KOPT-K1 (cell line): ENCODE results near the gene ZNF286A.
"Not testable (repeated sequence)": the region's sequence is repeated elsewhere in the genome, so short reads cannot be mapped to it uniquely, and the experiment has no call there.

ENCODE experiments used
- H3K27ac ChIP-seq: fragments of 200-600 bp; sonication (generic); 2 replicates; pipeline ENCODE4 v1.5.1; 2016; ENCODE audit warnings: antibody characterized with exemption, mild to moderate bottlenecking, low read depth, low read length; ENCODE audit not compliant: poor library complexity, severe bottlenecking
- H3K36me3 ChIP-seq: fragments of 200-600 bp; sonication (generic); 2 replicates; pipeline ENCODE4 v1.5.1; 2017; ENCODE audit warnings: antibody characterized with exemption, mild to moderate bottlenecking, low read length, moderate library complexity; ENCODE audit not compliant: insufficient read depth
- H3K9me3 ChIP-seq: fragments of 200-600 bp; sonication (generic); 2 replicates; pipeline ENCODE4 v1.5.1; 2017; ENCODE audit warnings: antibody characterized with exemption, low read length, mild to moderate bottlenecking; ENCODE audit not compliant: insufficient read depth, poor library complexity, severe bottlenecking

The ZNF286A gene

GRCh38 chr17:15669526-15669925 is 30.0 kb upstream of the ZNF286A start:
- not testable (repeated sequence) for H3K27ac ChIP-seq, H3K9me3 ChIP-seq, H3K36me3 ChIP-seq

DNA sequence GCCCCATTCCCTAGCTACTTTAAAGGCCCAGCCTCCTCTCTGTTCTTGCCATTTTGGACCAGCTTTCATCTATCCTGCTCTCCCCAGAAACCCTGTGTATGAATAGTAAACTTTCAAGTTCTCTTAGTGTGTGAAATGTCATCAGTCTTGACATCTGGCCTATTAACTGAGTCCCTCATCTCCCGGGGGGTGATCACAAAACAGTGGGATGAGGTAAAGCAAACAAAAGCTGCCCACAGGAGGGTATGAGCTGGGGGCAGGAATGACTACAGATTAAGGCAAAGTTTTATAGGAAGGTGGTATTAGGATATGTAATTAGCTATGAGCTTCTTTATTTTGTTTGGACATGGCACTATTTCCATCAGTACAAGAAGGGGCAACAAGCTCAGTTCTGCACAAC is 24.9 kb upstream of the ZNF286A start:
- not testable (repeated sequence) for H3K36me3 ChIP-seq, H3K27ac ChIP-seq, H3K9me3 ChIP-seq

DNA sequence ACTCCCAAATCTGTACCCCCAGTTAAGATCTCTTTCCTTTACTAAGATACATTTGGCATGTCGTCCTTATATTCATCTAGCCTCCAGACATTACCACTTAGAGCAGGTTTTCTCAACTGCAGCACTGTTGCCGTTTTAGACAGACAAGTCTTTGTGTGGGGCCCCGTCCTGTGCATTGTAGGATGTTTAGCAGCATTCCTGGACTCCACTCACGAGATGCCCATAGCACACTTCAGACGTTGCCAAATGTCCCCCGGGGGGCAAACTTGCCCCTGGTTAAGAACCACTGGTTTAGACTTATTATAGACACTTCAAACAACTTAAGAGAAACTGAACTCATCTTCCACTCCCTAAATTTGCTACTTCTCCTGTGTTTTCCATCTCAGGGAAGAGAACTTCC is 23.6 kb upstream of the ZNF286A start:
- H3K9me3 ChIP-seq, H3K36me3 ChIP-seq, H3K27ac ChIP-seq: not testable (repeated sequence)

GRCh38 chr17:15683135-15683534 is 16.4 kb upstream of the ZNF286A start:
- H3K36me3 ChIP-seq, H3K9me3 ChIP-seq, H3K27ac ChIP-seq: not testable (repeated sequence)

DNA sequence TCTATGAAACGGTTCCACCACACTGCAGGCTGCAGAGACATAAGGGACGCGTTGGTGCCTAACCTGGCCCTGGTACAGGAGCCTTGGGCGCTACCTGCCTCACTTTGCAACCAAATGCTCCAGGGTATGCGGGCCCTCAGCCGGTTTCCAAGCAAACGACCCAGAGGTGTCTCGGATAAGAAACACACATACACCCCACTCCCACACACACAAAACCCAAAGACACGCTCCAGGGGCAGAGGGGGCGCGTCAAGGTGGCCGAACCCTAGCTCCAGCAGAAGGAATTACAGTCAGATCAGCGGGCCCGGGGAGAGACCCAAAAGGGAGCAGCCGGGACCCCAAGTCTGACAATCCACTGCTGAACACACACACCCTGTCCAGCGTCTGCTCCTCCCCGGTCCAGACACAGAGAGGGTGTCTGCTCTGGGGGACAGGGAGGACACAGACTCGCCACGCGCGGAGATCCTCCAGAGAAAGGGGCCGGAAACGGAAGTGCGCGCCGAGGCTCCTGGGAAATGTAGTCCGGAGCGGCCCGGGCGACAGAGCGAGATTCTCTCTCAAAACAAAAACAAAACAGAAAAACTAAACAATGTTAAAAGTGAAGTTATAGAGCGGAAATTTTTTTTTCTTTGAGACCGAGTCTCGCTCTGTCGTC is 15.6 kb upstream of the ZNF286A start, which contains the start of gene TRIM16:
Gene TRIM16, minus strand, starts transcription at position 488 of the 655 bp plus-strand sequence. CDS start 32,702 bp downstream, outside the sequence.
- H3K9me3 ChIP-seq, H3K36me3 ChIP-seq: not testable (repeated sequence)
- H3K27ac ChIP-seq: peak within 1 kb of the TSS; percentile 67

- H3K9me3 ChIP-seq, H3K36me3 ChIP-seq, H3K27ac ChIP-seq: not testable (repeated sequence)
Measured at GRCh38 chr17:15687494-15687893, 12.1 kb upstream of the ZNF286A start.

GRCh38 chr17:15698967-15699366 is 585 bp upstream of the ZNF286A start:
- Histone ChIP-seq H3K9me3 (peaks cover 10% of the 10 kb centered on the region), H3K27ac (peak overlapping the region; percentile 69), H3K36me3 (peaks cover 17% of the 10 kb centered on the region; the same call in 1 of the 2 replicates)

GRCh38 chr17:15699937-15700336 is 385 bp downstream of the ZNF286A start:
- peak overlapping the region; percentile 69 for H3K27ac ChIP-seq
- peaks cover 26% of the 10 kb centered on the region for H3K36me3 ChIP-seq

DNA sequence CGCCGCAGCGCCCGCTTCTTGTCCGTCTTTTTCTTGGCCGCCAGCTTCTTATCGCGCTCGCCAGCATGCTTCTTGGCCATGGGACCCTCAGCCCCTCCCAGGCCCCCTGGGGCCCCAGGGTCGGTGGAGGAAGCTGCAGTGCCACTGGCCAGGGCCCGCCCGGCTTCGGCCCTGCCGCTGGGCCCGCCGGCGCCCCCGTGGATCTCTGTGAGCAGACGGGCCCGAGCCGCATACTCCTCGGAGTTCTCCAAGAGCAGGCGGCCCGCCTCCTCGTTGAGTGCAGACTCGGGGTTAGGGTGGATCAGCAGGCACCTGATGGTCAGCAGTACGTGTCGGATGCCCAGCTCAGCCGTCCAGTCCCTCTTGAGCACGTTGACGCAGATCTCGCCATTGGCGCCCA is 4.7 kb downstream of the ZNF286A start:
- peaks cover 66% of the 10 kb centered on the region for H3K36me3 ChIP-seq
- not testable (repeated sequence) for H3K27ac ChIP-seq
- H3K9me3 ChIP-seq: peaks cover 60% of the 10 kb centered on the region

More at GRCh38 chr17:15699937-15700336, 385 bp downstream of the ZNF286A start:
- H3K9me3 ChIP-seq: peaks cover 19% of the 10 kb centered on the region

DNA sequence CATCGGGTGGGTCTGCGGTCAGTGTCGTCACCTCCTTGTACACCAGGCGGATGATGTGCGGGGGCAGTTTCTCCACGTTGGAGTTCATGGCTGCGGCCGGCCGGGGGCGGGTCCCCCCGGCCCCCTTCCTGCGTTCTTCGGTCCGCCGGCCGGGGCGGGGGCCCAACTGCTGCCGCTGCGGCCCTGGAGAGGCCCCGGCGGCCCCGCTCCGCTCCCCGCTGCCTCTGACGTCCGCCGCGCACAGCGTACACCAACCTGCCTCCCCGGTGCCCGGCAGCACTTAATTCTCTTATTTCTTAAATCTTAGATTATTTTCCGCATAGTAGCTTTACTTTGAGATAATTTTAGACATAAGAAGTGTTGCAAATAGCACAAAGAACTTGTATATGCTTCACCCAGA is 5.3 kb downstream of the ZNF286A start:
- peaks cover 66% of the 10 kb centered on the region for H3K36me3 ChIP-seq
- peaks cover 60% of the 10 kb centered on the region for H3K9me3 ChIP-seq
- not testable (repeated sequence) for H3K27ac ChIP-seq

GRCh38 chr17:15708879-15709278 is 9.3 kb downstream of the ZNF286A start:
- Histone ChIP-seq H3K9me3 (peaks cover 84% of the 10 kb centered on the region), H3K36me3 (peaks cover 68% of the 10 kb centered on the region)
- not testable (repeated sequence) for H3K27ac ChIP-seq

DNA sequence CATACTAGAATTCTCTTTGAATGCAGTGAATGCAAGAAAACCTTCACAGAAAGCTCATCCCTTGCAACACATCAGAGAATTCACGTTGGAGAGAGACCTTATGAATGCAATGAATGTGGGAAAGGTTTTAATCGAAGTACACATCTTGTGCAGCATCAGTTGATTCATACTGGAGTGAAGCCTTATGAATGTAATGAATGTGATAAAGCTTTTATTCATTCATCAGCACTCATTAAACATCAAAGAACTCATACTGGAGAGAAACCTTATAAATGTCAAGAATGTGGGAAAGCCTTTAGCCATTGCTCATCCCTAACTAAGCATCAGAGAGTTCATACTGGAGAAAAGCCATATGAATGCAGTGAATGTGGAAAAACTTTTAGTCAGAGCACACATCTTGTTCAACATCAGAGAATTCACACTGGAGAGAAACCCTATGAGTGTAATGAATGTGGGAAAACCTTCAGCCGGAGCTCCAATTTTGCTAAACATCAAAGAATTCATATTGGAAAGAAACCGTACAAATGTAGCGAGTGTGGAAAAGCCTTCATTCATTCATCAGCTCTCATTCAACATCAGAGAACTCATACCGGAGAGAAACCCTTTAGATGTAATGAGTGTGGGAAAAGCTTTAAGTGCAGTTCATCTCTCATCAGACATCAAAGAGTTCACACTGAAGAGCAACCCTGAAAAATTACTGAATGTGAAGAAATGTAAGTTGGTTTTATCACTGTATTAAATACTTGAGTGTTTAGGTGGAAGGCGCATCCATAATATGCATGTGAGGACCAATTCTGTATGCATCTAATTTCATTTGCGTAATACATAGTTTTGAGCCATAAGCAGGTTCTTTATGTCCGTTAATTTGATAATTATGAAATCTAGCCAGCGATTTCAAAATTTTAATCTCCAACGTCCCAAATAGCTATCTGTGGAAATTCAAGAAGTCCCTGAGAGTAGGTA is 17.3 kb downstream of the ZNF286A start:
- not testable (repeated sequence) for H3K27ac ChIP-seq
- Histone ChIP-seq H3K36me3 (peaks cover 28% of the 10 kb centered on the region), H3K9me3 (peaks cover 73% of the 10 kb centered on the region)

GRCh38 chr17:15730535-15730934 is 31.0 kb downstream of the ZNF286A start:
- H3K36me3 ChIP-seq, H3K9me3 ChIP-seq, H3K27ac ChIP-seq: not testable (repeated sequence)

- not testable (repeated sequence) for H3K36me3 ChIP-seq, H3K9me3 ChIP-seq, H3K27ac ChIP-seq
Measured at GRCh38 chr17:15731900-15732299, 32.3 kb downstream of the ZNF286A start, which contains the start of gene TBC1D26. Gene TBC1D26, plus strand, starts transcription at chr17:15732283. Its CDS starts 3,066 bp downstream, at chr17:15735349.

DNA sequence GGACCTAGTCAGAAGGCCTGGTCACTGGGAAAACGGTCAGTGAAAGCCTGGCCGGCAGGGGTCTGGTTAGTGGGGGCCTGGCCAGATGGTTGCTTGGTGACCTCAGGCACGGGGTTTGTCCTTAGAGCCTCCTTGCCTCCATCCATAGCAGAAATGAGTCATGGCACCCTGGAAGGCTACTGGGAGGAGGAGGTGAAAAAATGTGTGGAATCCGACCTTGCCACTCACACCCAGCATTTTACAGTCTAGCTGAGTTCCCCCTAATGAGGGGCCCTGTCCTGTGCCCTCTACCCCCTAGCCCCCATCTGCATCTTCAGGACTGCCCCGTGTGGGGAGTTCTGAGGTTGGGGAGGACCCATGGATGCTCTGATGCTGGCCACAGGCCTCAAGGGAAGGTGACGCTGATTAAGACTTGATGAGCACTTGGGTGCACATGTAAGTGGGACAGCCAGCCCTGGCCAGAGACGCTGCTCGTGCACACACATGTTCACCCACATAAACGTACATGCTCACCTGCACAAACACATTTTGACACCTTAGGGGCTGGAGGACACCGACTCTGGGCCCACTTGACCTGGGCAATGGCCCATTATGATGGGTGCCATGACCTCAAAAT is 33.7 kb downstream of the ZNF286A start:
- H3K36me3 ChIP-seq, H3K9me3 ChIP-seq, H3K27ac ChIP-seq: not testable (repeated sequence)
